H1 (cell line): ENCODE measurements around the gene HSD17B2. TPM values are rescaled to one million over a fixed set of nuclear protein-coding genes. Genes with fewer than 3 reads are reported as not detected.

Experiments used
- CHD2 ChIP-seq: IDR thresholded peaks from 2 replicates; pipeline ENCODE4 v1.6.1; 2012; ENCODE audit warnings: low read length, improper control_type of control experiment
- CTBP2 ChIP-seq: IDR thresholded peaks from 2 replicates; pipeline ENCODE4 v1.7.0; 2011; ENCODE audit warnings: borderline replicate concordance, mild to moderate bottlenecking, moderate library complexity, mixed read lengths, low read length; ENCODE audit not compliant: insufficient read depth, insufficient read length
- GABPA ChIP-seq: IDR thresholded peaks from 2 replicates; pipeline ENCODE4 v1.6.1; 2011; ENCODE audit warnings: mild to moderate bottlenecking, low read length, moderate library complexity, borderline replicate concordance; ENCODE audit not compliant: insufficient read depth
- GTF2F1 ChIP-seq: IDR thresholded peaks from 2 replicates; pipeline ENCODE4 v1.6.1; 2012; ENCODE audit warnings: low read depth, low read length, improper control_type of control experiment, borderline replicate concordance
- MAFK ChIP-seq: IDR thresholded peaks from 2 replicates; pipeline ENCODE4 v1.6.1; 2012; ENCODE audit warnings: low read depth, mild to moderate bottlenecking, improper control_type of control experiment, low read length
- NANOG ChIP-seq: IDR thresholded peaks from 2 replicates; pipeline ENCODE4 v1.6.1; 2011; ENCODE audit warnings: low read length, low read depth, mild to moderate bottlenecking, inconsistent platforms; ENCODE audit not compliant: insufficient read depth, poor library complexity, severe bottlenecking
- polyA plus RNA-seq, 7 experiments: library from polyadenylated mRNA; depleted of rRNA in 3 of 7; stranded (reverse) in 5 of 7; unstranded in 2 of 7; fragments of >200 nt in 5 of 7; fragments of 200-250 nt in 2 of 7; gene quantifications; 1 replicate in 5 of 7; 2 replicates in 1 of 7; 4 replicates in 1 of 7; pipeline versions ENCODE4 v1.2.1 to v1.2.3, GENCODE V29; 2011 to 2013; ENCODE audit warnings: missing spikeins in 2 of 7, mixed read lengths in 2 of 7
- total RNA-seq: library from RNA; stranded (reverse); fragmentation: NEBNext Ultra II Directional; extraction: Animal tissue kit (Norgen Biotek cat#: 25700); gene quantifications from 2 replicates; pipeline ENCODE4 v1.2.1, GENCODE V29; 2021
- TF ChIP-seq, protein P1 (sequence below): fragments of 300-600 bp; sonication (generic); IDR thresholded peaks from 2 replicates; pipeline ENCODE4 v1.7.1; 2012; ENCODE audit warnings: low read length, moderate library complexity, mild to moderate bottlenecking, inconsistent platforms; ENCODE audit not compliant: insufficient replicate concordance

The HSD17B2 gene
- total and polyA plus RNA-seq, 2 of the 8 experiments (the other 6 are each of a cell fraction or from before 2014, with no cell fraction given): not detected

DNA sequence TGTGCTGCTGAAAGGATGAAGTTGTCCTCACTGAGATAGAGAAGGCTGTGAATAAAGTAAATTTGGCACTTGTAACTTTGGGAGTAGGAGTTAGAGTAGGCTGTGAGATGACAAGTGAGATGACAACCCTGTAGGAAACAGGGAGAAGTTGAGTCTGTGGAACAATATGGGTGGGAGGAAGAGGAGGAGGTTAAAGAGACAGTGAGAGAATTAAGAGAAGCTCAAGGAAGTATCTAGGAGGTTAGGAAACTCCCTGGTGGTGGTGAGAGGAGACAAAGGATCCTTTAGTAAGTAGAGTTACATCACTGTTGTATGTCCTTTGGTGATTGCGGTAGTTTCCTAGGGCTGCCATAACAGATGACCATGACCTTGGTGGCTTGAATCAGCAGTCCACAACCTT, 10.7 kb upstream of the HSD17B2 start (continued):
- TF ChIP-seq, protein P1, sequence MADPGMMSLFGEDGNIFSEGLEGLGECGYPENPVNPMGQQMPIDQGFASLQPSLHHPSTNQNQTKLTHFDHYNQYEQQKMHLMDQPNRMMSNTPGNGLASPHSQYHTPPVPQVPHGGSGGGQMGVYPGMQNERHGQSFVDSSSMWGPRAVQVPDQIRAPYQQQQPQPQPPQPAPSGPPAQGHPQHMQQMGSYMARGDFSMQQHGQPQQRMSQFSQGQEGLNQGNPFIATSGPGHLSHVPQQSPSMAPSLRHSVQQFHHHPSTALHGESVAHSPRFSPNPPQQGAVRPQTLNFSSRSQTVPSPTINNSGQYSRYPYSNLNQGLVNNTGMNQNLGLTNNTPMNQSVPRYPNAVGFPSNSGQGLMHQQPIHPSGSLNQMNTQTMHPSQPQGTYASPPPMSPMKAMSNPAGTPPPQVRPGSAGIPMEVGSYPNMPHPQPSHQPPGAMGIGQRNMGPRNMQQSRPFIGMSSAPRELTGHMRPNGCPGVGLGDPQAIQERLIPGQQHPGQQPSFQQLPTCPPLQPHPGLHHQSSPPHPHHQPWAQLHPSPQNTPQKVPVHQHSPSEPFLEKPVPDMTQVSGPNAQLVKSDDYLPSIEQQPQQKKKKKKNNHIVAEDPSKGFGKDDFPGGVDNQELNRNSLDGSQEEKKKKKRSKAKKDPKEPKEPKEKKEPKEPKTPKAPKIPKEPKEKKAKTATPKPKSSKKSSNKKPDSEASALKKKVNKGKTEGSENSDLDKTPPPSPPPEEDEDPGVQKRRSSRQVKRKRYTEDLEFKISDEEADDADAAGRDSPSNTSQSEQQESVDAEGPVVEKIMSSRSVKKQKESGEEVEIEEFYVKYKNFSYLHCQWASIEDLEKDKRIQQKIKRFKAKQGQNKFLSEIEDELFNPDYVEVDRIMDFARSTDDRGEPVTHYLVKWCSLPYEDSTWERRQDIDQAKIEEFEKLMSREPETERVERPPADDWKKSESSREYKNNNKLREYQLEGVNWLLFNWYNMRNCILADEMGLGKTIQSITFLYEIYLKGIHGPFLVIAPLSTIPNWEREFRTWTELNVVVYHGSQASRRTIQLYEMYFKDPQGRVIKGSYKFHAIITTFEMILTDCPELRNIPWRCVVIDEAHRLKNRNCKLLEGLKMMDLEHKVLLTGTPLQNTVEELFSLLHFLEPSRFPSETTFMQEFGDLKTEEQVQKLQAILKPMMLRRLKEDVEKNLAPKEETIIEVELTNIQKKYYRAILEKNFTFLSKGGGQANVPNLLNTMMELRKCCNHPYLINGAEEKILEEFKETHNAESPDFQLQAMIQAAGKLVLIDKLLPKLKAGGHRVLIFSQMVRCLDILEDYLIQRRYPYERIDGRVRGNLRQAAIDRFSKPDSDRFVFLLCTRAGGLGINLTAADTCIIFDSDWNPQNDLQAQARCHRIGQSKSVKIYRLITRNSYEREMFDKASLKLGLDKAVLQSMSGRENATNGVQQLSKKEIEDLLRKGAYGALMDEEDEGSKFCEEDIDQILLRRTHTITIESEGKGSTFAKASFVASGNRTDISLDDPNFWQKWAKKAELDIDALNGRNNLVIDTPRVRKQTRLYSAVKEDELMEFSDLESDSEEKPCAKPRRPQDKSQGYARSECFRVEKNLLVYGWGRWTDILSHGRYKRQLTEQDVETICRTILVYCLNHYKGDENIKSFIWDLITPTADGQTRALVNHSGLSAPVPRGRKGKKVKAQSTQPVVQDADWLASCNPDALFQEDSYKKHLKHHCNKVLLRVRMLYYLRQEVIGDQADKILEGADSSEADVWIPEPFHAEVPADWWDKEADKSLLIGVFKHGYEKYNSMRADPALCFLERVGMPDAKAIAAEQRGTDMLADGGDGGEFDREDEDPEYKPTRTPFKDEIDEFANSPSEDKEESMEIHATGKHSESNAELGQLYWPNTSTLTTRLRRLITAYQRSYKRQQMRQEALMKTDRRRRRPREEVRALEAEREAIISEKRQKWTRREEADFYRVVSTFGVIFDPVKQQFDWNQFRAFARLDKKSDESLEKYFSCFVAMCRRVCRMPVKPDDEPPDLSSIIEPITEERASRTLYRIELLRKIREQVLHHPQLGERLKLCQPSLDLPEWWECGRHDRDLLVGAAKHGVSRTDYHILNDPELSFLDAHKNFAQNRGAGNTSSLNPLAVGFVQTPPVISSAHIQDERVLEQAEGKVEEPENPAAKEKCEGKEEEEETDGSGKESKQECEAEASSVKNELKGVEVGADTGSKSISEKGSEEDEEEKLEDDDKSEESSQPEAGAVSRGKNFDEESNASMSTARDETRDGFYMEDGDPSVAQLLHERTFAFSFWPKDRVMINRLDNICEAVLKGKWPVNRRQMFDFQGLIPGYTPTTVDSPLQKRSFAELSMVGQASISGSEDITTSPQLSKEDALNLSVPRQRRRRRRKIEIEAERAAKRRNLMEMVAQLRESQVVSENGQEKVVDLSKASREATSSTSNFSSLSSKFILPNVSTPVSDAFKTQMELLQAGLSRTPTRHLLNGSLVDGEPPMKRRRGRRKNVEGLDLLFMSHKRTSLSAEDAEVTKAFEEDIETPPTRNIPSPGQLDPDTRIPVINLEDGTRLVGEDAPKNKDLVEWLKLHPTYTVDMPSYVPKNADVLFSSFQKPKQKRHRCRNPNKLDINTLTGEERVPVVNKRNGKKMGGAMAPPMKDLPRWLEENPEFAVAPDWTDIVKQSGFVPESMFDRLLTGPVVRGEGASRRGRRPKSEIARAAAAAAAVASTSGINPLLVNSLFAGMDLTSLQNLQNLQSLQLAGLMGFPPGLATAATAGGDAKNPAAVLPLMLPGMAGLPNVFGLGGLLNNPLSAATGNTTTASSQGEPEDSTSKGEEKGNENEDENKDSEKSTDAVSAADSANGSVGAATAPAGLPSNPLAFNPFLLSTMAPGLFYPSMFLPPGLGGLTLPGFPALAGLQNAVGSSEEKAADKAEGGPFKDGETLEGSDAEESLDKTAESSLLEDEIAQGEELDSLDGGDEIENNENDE: no peak
- TF ChIP-seq NANOG (no peak), GTF2F1 (no peak), CHD2 (no peak), MAFK (no peak), GABPA (no peak), CTBP2 (no peak)
- TF ChIP-seq, all 59 proteins: peak for 0
